HG02870 (cell line): ENCODE data around the gene CRIM1.

Source experiments
- ATAC-seq: cut with Tn5 transposase; IDR thresholded peaks from one replicate; pipeline ENCODE4 v1.9.1; 2021; ENCODE audit warnings: mild to moderate bottlenecking, moderate library complexity; ENCODE audit not compliant: unreplicated experiment

CRIM1 gene

DNA sequence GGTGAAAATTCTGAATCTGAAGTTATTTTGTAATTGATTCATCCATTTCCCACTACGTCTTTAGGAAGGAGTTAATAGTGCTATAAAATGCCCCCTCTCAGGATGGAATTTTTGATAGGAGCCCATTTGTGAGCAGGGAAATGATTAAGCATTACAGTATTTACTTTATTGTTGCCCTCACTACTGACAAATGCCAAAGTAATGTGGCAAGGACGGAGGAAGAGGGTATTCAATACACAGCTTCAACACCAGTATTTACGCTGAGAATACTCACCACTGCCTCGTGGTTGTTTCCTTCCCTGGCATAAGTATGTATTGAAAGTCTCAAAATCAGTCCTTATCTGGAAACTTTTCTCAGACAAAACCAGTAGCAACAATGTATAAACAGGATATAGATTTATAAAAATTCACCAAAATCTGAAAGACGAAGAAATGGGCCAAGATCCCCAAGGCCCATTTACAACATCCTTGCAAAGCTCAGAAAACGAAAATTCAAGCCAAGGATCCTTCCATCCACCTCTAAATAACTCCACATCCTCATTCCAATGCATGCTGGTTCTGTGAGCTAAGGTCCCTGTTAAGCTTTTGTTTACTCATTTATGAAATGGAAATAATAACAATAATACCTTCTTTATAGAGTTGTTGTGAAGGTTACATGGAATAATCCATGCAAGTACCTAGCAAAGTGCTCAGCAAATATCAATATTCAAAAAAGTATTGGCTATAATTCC lies 213.1 kb downstream of the CRIM1 start:
- no peak for ATAC-seq

GRCh38 chr2:36569267-36569856 lies 213.8 kb downstream of the CRIM1 start:
- ATAC-seq = no peak

GRCh38 chr2:36570416-36570815 lies 214.8 kb downstream of the CRIM1 start:
- ATAC-seq = no peak

GRCh38 chr2:36572054-36572718 lies 216.6 kb downstream of the CRIM1 start:
- ATAC-seq = no peak

DNA sequence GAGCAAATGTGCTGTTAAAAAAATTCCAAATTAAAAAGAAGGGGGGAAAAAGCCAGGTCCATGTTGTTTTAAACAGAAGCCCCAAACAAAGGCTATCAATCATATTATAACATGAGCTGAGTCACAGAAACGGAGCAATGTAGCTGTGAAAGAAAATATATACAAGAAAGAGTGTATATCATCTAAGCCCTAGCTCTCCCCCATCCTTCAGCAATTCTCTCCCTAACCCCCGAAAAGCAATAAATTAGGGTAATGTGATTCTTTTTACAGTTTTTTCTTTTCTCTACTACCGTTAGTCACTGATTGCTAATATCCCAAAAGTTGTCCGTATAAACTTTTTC lies 217.1 kb downstream of the CRIM1 start:
- ATAC-seq = no peak

GRCh38 chr2:36573165-36573564 lies 217.6 kb downstream of the CRIM1 start:
- no peak for ATAC-seq

DNA sequence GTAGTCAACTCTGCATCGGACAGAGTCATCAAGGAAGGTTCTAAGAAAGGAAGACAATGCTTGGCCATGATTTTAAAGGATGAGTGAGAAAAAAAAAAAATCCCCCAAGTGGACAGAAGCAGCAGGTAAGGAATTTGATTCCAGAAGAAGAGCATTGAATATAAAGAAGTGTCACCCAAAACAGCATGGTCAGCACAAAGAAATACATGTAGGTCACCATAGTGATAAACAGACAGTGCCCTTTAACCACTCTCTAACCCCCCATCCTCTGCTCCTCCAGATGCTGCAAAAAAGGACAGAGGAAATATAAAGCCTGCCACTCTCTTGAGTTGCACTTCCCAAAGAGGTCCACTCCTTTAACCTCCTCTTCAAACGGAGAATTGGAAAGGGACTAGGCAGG lies 219.0 kb downstream of the CRIM1 start:
- no peak for ATAC-seq

- ATAC-seq = no peak
Measured at GRCh38 chr2:36577884-36578283, 222.3 kb downstream of the CRIM1 start.

- peak; percentile 48 for ATAC-seq
Measured at GRCh38 chr2:36578343-36579296, 223.0 kb downstream of the CRIM1 start.

DNA sequence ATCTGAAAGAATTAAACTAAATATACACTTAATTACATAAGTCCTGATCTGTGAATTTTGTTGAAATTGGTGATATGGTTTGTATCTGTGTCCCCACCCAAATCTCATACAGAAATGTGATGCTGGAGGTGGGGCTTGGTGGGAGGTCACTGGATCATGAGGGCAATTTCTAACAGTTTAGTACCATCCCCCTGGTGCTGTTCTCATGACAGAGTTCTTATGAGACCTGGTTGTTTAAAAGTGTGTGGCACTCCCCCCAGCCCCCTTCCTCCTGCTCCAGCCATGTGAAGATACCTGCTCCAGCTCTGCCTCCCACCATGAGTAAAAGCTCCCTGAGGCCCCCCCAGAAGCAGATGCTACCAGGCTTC lies 223.7 kb downstream of the CRIM1 start:
- no peak for ATAC-seq

DNA sequence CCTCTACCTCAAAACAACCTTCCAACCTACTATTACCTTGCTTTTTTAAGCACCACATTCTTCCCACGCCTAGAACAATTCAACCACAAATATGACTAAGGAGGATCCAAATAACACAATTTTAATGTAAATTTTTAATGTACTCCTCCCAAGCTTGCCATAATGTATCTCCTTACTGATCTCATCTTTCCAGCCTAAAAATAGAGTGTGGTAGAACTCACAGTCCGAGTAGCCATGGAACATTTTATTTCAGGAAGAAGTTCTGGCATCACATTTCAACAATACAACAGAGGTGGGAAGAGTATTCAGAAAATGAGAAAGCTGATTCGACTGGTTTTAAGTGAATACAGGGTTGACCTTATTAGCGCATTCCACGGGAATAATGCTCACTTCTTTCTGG lies 227.0 kb downstream of the CRIM1 start:
- ATAC-seq = no peak

DNA sequence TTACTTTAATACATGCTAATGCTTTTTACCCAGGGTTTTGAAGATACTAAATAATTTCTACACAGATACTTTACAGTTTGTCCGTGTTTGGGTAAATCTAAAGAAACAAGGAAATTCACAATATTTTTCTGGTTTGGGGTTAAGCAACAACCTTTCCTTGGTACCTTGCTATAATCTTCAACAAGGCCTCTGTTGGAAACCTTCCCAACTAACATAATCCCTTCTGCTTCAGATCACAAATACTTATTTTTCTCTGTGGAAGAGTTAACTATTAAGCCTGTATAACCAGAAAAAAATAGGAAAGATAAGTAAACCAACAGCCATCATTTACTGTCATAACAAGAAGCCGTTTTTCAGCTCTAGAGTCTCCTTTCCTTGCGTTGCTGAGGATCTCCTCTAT lies 227.4 kb downstream of the CRIM1 start:
- no peak for ATAC-seq

DNA sequence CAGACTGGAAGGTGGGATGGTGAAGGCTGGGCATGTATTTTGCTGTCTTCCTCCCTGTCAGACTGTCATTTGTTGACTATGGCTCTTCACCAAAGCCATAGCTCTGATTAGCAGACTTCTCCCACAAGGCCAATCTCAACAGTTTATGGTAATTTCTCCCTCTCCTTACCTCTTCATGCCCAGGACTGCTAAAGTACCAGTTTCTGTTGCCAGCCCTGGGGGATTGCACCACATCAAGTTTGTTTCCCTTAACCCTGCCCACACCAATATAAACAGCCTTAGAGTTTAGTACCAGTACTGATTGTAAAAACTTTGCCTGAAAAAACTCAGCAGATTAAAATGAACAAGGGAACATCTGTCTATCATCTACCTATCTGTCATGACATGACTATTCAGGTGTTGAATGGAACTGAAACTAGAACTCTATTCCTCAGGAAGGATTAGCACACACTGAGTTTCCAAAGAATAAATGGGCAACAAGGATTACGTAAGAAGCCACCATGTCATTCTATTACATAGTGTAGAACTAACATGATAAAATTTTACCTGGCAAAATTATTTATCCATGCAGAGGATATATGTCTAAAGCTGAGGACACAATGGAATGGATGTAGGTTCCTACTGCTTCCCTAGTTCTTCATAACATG lies 228.7 kb downstream of the CRIM1 start:
- no peak for ATAC-seq

DNA sequence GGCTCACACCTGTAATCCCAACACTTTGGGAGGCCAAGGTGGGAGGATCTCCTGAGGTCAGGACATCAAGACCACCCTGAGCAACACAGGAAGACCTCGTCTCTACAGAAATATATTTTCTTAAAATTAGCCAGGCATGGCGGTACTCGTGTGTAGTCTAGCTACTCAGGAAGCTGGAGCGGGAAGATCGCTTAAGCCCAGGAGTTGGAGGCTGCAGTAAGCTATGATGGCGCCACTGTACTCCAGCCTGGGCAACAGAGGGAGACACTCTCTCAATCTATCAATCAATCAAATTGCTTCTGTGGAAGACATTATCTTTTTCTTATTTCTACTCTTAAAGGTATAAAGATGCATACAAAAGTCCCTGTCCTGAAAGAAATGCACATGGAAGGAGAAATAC lies 231.1 kb downstream of the CRIM1 start:
- ATAC-seq = no peak

GRCh38 chr2:36587101-36587500 lies 231.5 kb downstream of the CRIM1 start:
- no peak for ATAC-seq

- no peak for ATAC-seq
Measured at GRCh38 chr2:36587556-36587955, 232.0 kb downstream of the CRIM1 start.

DNA sequence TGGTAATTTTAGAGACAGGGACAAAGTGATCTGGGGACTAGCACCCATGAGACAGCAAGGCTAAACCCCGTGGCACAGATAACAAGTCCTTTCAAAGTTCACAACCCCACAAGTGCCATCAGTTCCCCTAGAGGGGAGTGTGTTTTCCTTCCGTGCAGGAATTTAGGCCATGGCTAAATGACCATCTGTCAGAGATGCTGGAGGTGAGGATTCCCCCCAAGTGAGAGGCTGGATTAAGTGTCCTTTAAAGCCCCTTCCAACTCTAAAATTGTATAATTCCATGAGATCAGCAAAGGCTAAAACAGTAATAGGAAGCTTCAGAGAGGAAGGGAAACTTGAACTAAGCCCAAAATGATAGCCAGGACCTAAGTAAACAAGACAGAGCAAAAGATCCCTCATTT lies 233.7 kb downstream of the CRIM1 start:
- no peak for ATAC-seq

- ATAC-seq = no peak
Measured at GRCh38 chr2:36594849-36595248, 239.3 kb downstream of the CRIM1 start.

DNA sequence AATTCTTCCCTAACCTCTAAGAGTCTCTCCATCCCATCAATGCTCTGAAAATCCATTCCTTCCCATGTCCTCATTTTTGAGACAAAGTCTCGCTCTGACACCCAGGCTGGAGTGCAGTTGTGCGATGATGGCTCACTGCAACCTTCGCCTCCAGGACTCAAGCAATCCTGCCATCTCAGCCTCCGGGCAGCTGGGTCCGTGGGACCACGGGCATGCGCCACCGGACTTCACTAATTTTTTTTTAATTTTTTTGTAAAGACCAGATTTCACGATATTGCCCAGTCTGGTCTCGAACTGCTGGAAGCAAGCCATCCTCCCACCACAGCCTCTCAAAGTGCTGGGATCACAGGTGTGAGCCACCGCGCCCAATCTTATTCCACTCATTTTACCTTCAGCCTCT lies 240.8 kb downstream of the CRIM1 start:
- ATAC-seq = no peak

DNA sequence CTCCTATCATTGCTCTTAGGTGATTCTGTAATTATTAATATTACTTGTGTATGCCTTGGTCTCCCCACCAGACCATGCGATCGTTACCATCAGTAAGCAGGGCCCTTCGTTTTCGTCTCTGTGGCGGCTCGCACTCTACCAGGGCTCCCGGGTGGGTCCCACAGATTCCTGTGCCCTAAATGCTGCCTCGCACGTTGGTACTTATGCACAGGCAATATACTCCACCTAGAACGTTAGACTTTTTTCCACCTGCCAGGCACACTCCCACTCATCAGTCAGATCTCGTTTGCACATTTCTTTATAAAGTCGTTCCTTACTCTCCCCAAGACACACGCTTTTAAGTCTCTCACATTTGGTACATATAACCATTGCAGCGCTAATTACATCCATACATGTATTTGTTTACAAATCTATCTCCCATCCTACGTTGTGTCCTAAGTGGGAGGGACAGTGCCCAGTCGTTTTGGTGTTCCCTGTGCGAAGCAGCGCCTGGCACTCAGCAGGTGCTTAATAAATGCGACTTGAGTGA lies 241.5 kb downstream of the CRIM1 start:
- ATAC-seq = no peak
